Bronchial epithelial cell (primary cell): Measurements from ENCODE around the gene ATP8B2. TPM values are rescaled to one million over a fixed set of nuclear protein-coding genes. Genes with fewer than 3 reads are reported as not detected.
"Not testable (repeated sequence)": the region's sequence is repeated elsewhere in the genome, so short reads cannot be mapped to it uniquely, and the experiment has no call there.

Source experiments
- DNase-seq: peaks from one replicate; pipeline ENCODE4 v3.0.0-alpha.2; 2010; ENCODE audit warnings: low read depth
- FAIRE-seq: peaks from 2 replicates; lab custom pipeline; 2011; peaks lifted over from hg19 to GRCh38; lab: Jason Lieb, UNC
- H3K27me3 ChIP-seq: 2 replicates; pipeline ENCODE4 v1.5.1; 2011; ENCODE audit warnings: low read length; ENCODE audit not compliant: control insufficient read depth, insufficient read depth
- H3K36me3 ChIP-seq: 2 replicates; pipeline ENCODE4 v1.5.1; 2011; ENCODE audit warnings: low read length; ENCODE audit not compliant: control insufficient read depth, insufficient read depth
- H3K4me3 ChIP-seq: 2 replicates; pipeline ENCODE4 v1.5.1; 2011; ENCODE audit warnings: mild to moderate bottlenecking, low read depth, low read length, control low read depth
- total RNA-seq: library from RNA; depleted of rRNA; stranded (reverse); fragments of >200 nt; gene quantifications from 2 replicates; pipeline ENCODE4 v1.2.1, GENCODE V29; 2014
- TF ChIP-seq, protein P1 (sequence below): IDR thresholded peaks from 2 replicates; pipeline ENCODE4 v1.5.1; 2011; ENCODE audit warnings: mild to moderate bottlenecking, moderate library complexity, low read length, control low read depth, inconsistent platforms; ENCODE audit not compliant: insufficient read depth, severe bottlenecking

ATP8B2 gene
- total RNA-seq, 1 donor from 2014 or later: 15.5 TPM

DNA sequence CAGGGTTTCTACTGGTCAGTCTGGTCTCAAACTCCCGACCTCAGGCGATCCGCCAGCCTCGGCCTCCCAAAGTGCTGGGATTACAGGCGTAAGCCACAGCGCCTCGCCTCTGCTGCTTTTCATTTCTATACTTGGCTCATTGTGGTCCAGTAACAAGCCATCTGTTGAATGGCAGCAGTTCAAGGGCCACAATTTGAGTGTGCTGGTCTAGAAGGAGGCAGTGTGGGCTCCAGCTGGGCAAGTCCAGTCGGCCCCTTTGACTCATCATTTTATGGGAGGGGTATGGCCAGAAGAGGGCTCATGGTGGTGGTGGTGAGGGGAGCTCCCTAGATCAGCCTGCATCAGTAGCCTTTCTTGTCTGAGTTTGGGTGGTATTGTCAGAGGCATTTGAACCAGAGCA, 33.2 kb downstream of the ATP8B2 start:
- FAIRE-seq: no peak
- H3K27me3 ChIP-seq: no peaks in the 10 kb centered on the region

DNA sequence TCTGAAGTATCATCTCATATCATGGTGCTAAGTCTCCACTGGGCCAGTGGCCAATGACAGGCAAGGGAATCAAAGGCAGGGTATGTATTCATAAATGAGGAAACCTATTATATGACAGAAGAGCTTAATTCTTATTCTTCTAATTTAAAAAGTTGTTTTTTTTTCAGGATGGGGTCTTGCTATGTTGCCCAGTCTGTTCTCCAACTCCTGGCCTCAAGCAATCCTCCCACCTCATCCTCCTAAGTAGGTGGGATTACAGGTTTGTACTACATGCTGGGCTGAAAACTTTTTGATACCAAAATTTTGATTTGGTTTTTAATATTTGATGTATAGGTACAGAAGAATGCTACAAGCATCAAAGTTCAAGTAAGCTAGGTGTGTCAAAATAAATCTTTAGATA, 35.0 kb downstream of the ATP8B2 start:
- TF ChIP-seq, protein P1, sequence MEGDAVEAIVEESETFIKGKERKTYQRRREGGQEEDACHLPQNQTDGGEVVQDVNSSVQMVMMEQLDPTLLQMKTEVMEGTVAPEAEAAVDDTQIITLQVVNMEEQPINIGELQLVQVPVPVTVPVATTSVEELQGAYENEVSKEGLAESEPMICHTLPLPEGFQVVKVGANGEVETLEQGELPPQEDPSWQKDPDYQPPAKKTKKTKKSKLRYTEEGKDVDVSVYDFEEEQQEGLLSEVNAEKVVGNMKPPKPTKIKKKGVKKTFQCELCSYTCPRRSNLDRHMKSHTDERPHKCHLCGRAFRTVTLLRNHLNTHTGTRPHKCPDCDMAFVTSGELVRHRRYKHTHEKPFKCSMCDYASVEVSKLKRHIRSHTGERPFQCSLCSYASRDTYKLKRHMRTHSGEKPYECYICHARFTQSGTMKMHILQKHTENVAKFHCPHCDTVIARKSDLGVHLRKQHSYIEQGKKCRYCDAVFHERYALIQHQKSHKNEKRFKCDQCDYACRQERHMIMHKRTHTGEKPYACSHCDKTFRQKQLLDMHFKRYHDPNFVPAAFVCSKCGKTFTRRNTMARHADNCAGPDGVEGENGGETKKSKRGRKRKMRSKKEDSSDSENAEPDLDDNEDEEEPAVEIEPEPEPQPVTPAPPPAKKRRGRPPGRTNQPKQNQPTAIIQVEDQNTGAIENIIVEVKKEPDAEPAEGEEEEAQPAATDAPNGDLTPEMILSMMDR: no peak
- Histone ChIP-seq H3K4me3 (no peak overlapping the region), H3K27me3 (no peaks in the 10 kb centered on the region), H3K36me3 (no peaks in the 10 kb centered on the region)
- DNase-seq: no peak
- FAIRE-seq: no peak

More for the DNA sequence above, 33.2 kb downstream of the ATP8B2 start:
- no peaks in the 10 kb centered on the region for H3K36me3 ChIP-seq
- TF ChIP-seq, protein P1: no peak
- no peak for DNase-seq
- H3K4me3 ChIP-seq: no peak overlapping the region

DNA sequence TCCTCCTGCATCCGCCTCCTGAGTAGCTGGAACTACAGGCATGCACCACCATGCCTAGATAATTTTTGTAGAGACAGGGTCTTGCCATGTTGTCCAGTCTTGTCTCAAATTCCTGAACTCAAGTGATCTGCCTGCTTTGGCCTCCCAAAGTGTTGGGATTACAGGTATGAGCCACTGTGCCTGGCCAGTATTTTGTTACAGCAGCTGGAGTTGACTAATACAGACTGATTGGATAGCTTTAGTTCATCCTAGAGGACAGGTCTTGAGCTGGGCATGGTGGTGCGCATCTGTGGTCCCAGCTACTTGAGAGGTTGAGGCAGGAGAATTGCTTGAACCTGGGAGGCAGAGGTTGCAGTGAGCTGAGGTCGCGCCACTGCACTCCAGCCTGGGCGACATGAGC, 35.6 kb downstream of the ATP8B2 start:
- DNase-seq, H3K27me3 ChIP-seq, H3K4me3 ChIP-seq, FAIRE-seq, H3K36me3 ChIP-seq: not testable (repeated sequence)

DNA sequence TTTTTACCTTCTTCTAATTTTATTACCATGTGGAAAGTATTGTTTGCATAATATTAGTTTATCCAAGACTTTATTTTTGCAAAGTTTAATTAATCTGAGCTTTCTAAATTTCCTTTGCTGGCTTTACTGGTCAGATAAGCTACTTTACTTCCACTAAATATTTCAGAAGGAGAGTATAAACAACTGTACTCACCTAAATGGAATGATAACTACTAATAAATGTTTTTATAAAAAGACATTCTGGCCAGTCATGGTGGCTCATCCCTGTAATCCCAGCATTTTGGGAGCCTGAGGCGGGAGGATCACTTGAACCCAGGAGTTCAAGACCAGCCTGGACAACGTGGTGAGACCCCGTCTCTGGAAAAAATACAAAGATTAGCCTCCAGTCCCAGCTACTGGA, 36.0 kb downstream of the ATP8B2 start:
- no peak for FAIRE-seq
- Histone ChIP-seq H3K36me3 (no peaks in the 10 kb centered on the region), H3K27me3 (no peaks in the 10 kb centered on the region), H3K4me3 (no peak overlapping the region)
- DNase-seq: no peak
- TF ChIP-seq, protein P1: no peak

DNA sequence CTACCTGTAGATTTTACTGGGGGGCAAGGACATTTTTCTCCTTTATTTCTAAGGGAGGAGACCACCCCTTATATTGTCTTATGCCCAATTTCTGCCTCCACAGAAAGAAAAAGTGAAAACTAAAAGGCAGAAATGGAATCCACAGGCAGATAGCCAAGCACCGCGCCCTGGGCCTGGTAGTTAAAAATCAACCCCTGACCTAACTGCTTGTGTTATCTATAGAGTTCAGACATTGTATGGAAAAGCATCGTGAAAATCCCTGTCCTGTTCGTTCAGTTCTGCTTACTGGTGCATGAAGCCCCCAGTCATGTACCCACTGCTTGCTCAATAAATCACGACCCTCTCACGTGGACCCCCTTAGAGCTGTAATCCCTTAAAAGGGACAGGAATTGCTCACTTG, 46.1 kb downstream of the ATP8B2 start:
- no peak for FAIRE-seq
- Histone ChIP-seq H3K4me3 (no peak overlapping the region), H3K27me3 (no peaks in the 10 kb centered on the region), H3K36me3 (no peaks in the 10 kb centered on the region)
- TF ChIP-seq, protein P1: no peak
- no peak for DNase-seq

DNA sequence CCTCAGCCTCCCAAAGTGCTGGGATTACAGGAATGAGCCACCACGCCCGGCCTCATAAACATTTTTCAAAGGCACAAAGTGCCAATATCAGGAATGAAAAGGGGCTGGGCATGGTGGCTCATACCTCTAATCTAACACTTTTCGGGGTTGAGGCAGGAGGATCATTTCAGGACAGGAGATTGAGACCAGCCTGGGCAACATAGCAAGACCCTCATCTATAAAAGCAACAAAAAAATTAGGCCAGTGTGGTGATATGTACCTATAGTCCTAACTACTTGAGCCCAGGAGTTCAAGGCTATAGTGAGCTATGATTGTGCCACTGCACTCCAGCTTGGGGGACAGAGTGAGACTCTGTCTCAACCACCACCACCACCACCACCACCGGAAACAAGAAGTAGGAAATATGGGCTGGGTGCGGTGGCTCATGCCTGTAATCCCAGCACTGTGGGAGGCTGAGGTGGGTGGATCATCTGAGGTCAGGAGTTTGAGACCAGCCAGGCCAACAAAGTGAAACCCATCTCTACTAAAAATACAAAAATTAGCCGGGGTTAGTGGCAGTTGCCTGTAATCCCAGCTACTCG, 48.5 kb downstream of the ATP8B2 start:
- not testable (repeated sequence) for H3K27me3 ChIP-seq, DNase-seq, FAIRE-seq, H3K4me3 ChIP-seq, H3K36me3 ChIP-seq

DNA sequence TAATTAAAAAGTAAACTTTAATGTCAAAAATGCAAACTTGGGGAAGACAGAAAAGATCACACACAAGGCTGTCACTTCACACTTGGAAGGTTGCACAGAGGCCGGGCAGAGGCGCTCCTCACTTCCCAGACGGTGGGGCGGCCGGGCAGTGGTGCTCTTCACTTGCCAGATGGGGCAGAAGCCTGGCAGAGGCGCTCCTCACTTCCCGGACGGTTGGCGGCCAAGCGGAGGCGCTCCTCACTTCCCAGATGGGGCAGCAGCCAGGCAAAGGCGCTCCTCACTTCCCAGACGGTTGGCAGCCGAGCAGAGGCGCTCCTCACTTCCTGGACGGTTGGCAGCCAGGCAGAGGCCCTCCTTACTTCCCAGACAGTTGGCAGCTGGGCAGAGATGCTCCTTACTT, 54.0 kb downstream of the ATP8B2 start:
- Histone ChIP-seq H3K36me3 (no peaks in the 10 kb centered on the region), H3K27me3 (no peaks in the 10 kb centered on the region), H3K4me3 (no peak overlapping the region)
- DNase-seq: no peak
- no peak for FAIRE-seq
- TF ChIP-seq, protein P1: no peak
